IMR-90 (cell line): ENCODE results near the gene MEGF11. TPM values are rescaled to one million over a fixed set of nuclear protein-coding genes. Genes with fewer than 3 reads are reported as not detected.

Source experiments
- ATAC-seq: fragments of 200-7000 bp; cut with Tn5 transposase; 2 replicates; pipeline ENCODE4 v1.9.1; 2020; ENCODE audit warnings: low read depth, mild to moderate bottlenecking, moderate library complexity
- BruUV-seq: library from RNA; stranded (reverse); fragments of 400-500 nt; replicated peaks from 2 replicates; lab custom pipeline; 2021; lab: Mats Ljungman, UMichigan
- CTCF ChIA-PET: fragments of 300-600 bp; formaldehyde crosslinking; extraction: SDS; loops from one replicate; lab custom pipeline; 2021; ENCODE audit warnings: antibody characterized with exemption; lab: Yijun Ruan, JAX
- POLR2A ChIA-PET: fragments of 300-600 bp; sonication (Branson Sonifier 250); formaldehyde crosslinking; loops from one replicate; lab custom pipeline; 2022; ENCODE audit warnings: antibody characterized with exemption; ENCODE audit not compliant: unreplicated experiment; lab: Charles Lee
- DNase-seq: peaks from one replicate; pipeline ENCODE4 v3.0.0; 2013
- H2AFZ ChIP-seq: replicated peaks from 2 replicates; pipeline ENCODE3; 2013; ENCODE audit warnings: low read length, mild to moderate bottlenecking; ENCODE audit not compliant: poor library complexity
- H2AK5ac ChIP-seq: 2 replicates; pipeline ENCODE4 v1.6.1; 2013; ENCODE audit warnings: low read depth, low read length, inconsistent platforms
- H2AK9ac ChIP-seq: replicated peaks from 2 replicates; pipeline ENCODE3; 2013; ENCODE audit warnings: mild to moderate bottlenecking, low read depth, low read length, moderate library complexity; ENCODE audit not compliant: poor library complexity
- H2BK120ac ChIP-seq: 2 replicates; pipeline ENCODE4 v1.6.1; 2013; ENCODE audit warnings: low read depth, low read length, inconsistent platforms
- H2BK15ac ChIP-seq: 3 replicates; pipeline ENCODE4 v1.6.1; 2013; ENCODE audit warnings: low read depth, low read length, inconsistent platforms
- H2BK20ac ChIP-seq: 2 replicates; pipeline ENCODE4 v1.6.1; 2013; ENCODE audit warnings: low read depth, mild to moderate bottlenecking, inconsistent platforms, low read length, moderate library complexity
- H2BK5ac ChIP-seq: 2 replicates; pipeline ENCODE4 v1.6.1; 2013; ENCODE audit warnings: mild to moderate bottlenecking, low read depth, low read length, inconsistent platforms; ENCODE audit not compliant: poor library complexity, severe bottlenecking
- H3K14ac ChIP-seq: replicated peaks from 2 replicates; pipeline ENCODE4 v1.6.1; 2013; ENCODE audit warnings: low read depth, low read length, inconsistent platforms
- H3K18ac ChIP-seq: 2 replicates; pipeline ENCODE4 v1.6.1; 2013; ENCODE audit warnings: low read depth, low read length, control low read depth
- H3K23ac ChIP-seq: 2 replicates; pipeline ENCODE4 v1.6.1; 2013; ENCODE audit warnings: low read depth, low read length, inconsistent platforms
- H3K27ac ChIP-seq: 2 replicates; pipeline ENCODE4 v1.5.1; 2013; ENCODE audit warnings: mild to moderate bottlenecking, control low read depth, low read length; ENCODE audit not compliant: insufficient read depth
- H3K27me3 ChIP-seq: 2 replicates; pipeline ENCODE4 v1.6.1; 2013; ENCODE audit warnings: low read length; ENCODE audit not compliant: control insufficient read depth, insufficient read depth
- H3K36me3 ChIP-seq: 2 replicates; pipeline ENCODE4 v1.6.1; 2013; ENCODE audit warnings: low read length, mixed read lengths; ENCODE audit not compliant: control insufficient read depth, insufficient read depth
- H3K4ac ChIP-seq: 2 replicates; pipeline ENCODE4 v1.6.1; 2013; ENCODE audit warnings: low read depth, low read length, inconsistent platforms
- H3K4me1 ChIP-seq: 2 replicates; pipeline ENCODE4 v1.6.1; 2013; ENCODE audit warnings: low read length, mixed read lengths; ENCODE audit not compliant: control insufficient read depth, insufficient read depth
- H3K4me2 ChIP-seq: 2 replicates; pipeline ENCODE4 v1.6.1; 2013; ENCODE audit warnings: low read depth, mild to moderate bottlenecking, control low read depth, low read length, moderate library complexity
- H3K4me3 ChIP-seq: 2 replicates; pipeline ENCODE4 v1.5.1; 2013; ENCODE audit warnings: low read depth, mild to moderate bottlenecking, control low read depth, low read length, moderate library complexity; ENCODE audit not compliant: insufficient read depth
- H3K56ac ChIP-seq: 2 replicates; pipeline ENCODE4 v1.6.1; 2013; ENCODE audit warnings: low read length, inconsistent platforms; ENCODE audit not compliant: insufficient read depth; ENCODE audit errors: extremely low read depth
- H3K79me1 ChIP-seq, 2 experiments: 2 replicates each; pipeline ENCODE4 v1.6.1; 2013; ENCODE audit warnings: low read length in 2 of 2, inconsistent platforms in 1 of 2, low read depth in 1 of 2
- H3K9ac ChIP-seq: 2 replicates; pipeline ENCODE4 v1.6.1; 2013; ENCODE audit warnings: low read depth, low read length, control low read depth
- H3K9me1 ChIP-seq: 2 replicates; pipeline ENCODE4 v1.6.1; 2013; ENCODE audit warnings: low read length, inconsistent platforms; ENCODE audit not compliant: insufficient read depth
- H3K9me3 ChIP-seq: 2 replicates; pipeline ENCODE4 v1.6.1; 2013; ENCODE audit warnings: low read length; ENCODE audit not compliant: control insufficient read depth, insufficient read depth
- H4K20me1 ChIP-seq: 2 replicates; pipeline ENCODE4 v1.6.1; 2013; ENCODE audit warnings: low read length, inconsistent platforms; ENCODE audit not compliant: insufficient read depth
- H4K5ac ChIP-seq: 2 replicates; pipeline ENCODE4 v1.6.1; 2013; ENCODE audit warnings: mild to moderate bottlenecking, low read depth, low read length, control low read depth
- H4K8ac ChIP-seq, 2 experiments: 2 replicates each; pipeline ENCODE4 v1.6.1; 2013; ENCODE audit warnings: low read depth in 2 of 2, low read length in 2 of 2, control low read depth in 1 of 2, inconsistent platforms in 1 of 2
- H4K91ac ChIP-seq: 2 replicates; pipeline ENCODE4 v1.6.1; 2013; ENCODE audit warnings: low read depth, low read length, inconsistent platforms; ENCODE audit not compliant: insufficient read depth
- SMC3 ChIP-seq: fragments of 150-350 bp; IDR thresholded peaks from 2 replicates; pipeline ENCODE4 v1.6.1; 2016; ENCODE audit warnings: low read depth, mild to moderate bottlenecking, antibody characterized with exemption, low read length, moderate library complexity
- WGBS, 2 experiments: methylation state at CpG; one replicate each; pipeline versions ENCODE4 v1.1.5 to v1.1.7; 2013; ENCODE audit warnings: missing lambda C conversion rate in 2 of 2; ENCODE audit not compliant: insufficient read length in 1 of 2; ENCODE audit errors: extremely low coverage in 2 of 2; 5-methylcytosine and 5-hydroxymethylcytosine counted together
- dilution Hi-C: fragments of 300-500 bp; cut with HindIII; formaldehyde crosslinking; loops from one replicate; pipeline ENCODE4 v1.14.3; 2018; ENCODE audit warnings: low sequenced_read_pairs; ENCODE audit not compliant: unreplicated experiment
- in situ Hi-C: fragments of 300-500 bp; cut with MboI; formaldehyde crosslinking; loops from 3 replicates; pipeline ENCODE4 v1.14.3; 2019; ENCODE audit warnings: low sequenced_read_pairs, inconsistent platforms, mixed read lengths
- intact Hi-C: fragments of 100-400 bp; cut with micrococcal nuclease; formaldehyde crosslinking; loops from 2 replicates; pipeline ENCODE4 v1.10.0; 2022
- polyA plus RNA-seq, 3 experiments: library from polyadenylated mRNA; depleted of rRNA; stranded (reverse); fragments of >200 nt; gene quantifications; 2 replicates each; pipeline ENCODE4 v1.2.3, GENCODE V29; 2012; ENCODE audit warnings: low replicate concordance in 1 of 3
- total RNA-seq: library from RNA; depleted of rRNA; stranded (reverse); fragments of >200 nt; gene quantifications from 2 replicates; pipeline ENCODE4 v1.2.3, GENCODE V29; 2012
- TF ChIP-seq, protein P1 (sequence below): conservative IDR thresholded peaks from 2 replicates; pipeline ENCODE4 v1.5.1; 2012; ENCODE audit warnings: mild to moderate bottlenecking, low read depth, low read length, improper control_type of control experiment

The MEGF11 gene
- total and polyA plus RNA-seq, 2 of the 4 experiments (the other 2 are of a cell fraction) = not detected

- Histone ChIP-seq H2AFZ (no peak overlapping the region), H2BK120ac (no peak overlapping the region), H3K4me1 (peaks cover 6% of the 10 kb centered on the region; the same call in 1 of the 2 replicates), H3K4me2 (no peak overlapping the region), H3K27me3 (peaks cover 67% of the 10 kb centered on the region), H3K18ac (no peak overlapping the region), H2AK5ac (no peak overlapping the region), H2BK15ac (no peak overlapping the region), H3K14ac (no peak overlapping the region), H4K8ac (no peak overlapping the region), H3K23ac (no peak overlapping the region), H2AK9ac (no peak overlapping the region), H2BK5ac (no peak overlapping the region), H3K9me1 (no peaks in the 10 kb centered on the region), H4K91ac (no peak overlapping the region), H3K56ac (no peak overlapping the region), H3K79me1 (no peaks in the 10 kb centered on the region), H4K5ac (no peak overlapping the region), H2BK20ac (no peak overlapping the region), H3K4ac (no peak overlapping the region), H3K9ac (no peak overlapping the region), H3K36me3 (no peaks in the 10 kb centered on the region), H3K4me3 (no peak overlapping the region), H4K20me1 (no peaks in the 10 kb centered on the region), H3K27ac (no peak overlapping the region), H3K9me3 (no peaks in the 10 kb centered on the region)
- POLR2A ChIA-PET = no interaction called here
- in situ Hi-C loops = no loop called here
- dilution Hi-C loops = no loop called here
- intact Hi-C loops = loop anchor here (5.0 kb wide), 1 partner anchor 248 kb away; the partner anchor contains the start of gene SNAPC5
- DNase-seq (no peak), ATAC-seq (no peak)
- TF ChIP-seq, protein P1, sequence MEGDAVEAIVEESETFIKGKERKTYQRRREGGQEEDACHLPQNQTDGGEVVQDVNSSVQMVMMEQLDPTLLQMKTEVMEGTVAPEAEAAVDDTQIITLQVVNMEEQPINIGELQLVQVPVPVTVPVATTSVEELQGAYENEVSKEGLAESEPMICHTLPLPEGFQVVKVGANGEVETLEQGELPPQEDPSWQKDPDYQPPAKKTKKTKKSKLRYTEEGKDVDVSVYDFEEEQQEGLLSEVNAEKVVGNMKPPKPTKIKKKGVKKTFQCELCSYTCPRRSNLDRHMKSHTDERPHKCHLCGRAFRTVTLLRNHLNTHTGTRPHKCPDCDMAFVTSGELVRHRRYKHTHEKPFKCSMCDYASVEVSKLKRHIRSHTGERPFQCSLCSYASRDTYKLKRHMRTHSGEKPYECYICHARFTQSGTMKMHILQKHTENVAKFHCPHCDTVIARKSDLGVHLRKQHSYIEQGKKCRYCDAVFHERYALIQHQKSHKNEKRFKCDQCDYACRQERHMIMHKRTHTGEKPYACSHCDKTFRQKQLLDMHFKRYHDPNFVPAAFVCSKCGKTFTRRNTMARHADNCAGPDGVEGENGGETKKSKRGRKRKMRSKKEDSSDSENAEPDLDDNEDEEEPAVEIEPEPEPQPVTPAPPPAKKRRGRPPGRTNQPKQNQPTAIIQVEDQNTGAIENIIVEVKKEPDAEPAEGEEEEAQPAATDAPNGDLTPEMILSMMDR = no peak
- TF ChIP-seq SMC3 = no peak
- CTCF ChIA-PET = no interaction called here
- no TSS peak for BruUV-seq
- WGBS, 2 experiments = 40% methylated on average over 1 of the region's 2 CpGs; no CpG with 5 or more reads in 1 of the 2 experiments
Observed at GRCh38 chr15:66249605-66250174, 3.9 kb downstream of the MEGF11 start.
